HCT116 (cell line): Measurements from ENCODE around the gene CXorf51A. TPM values are rescaled to one million over a fixed set of nuclear protein-coding genes. Genes with fewer than 3 reads are reported as not detected.
"Not testable (repeated sequence)": the region's sequence is repeated elsewhere in the genome, so short reads cannot be mapped to it uniquely, and the experiment has no call there.

Experiments used
- ATAC-seq: fragments of 200-7000 bp; cut with Tn5 transposase; 2 replicates; pipeline ENCODE4 v1.9.1; 2020; ENCODE audit warnings: mild to moderate bottlenecking, moderate library complexity
- Bru-seq: library from RNA; stranded (reverse); fragments of 400-500 nt; gene quantifications from one replicate; lab custom pipeline; 2021; lab: Mats Ljungman, UMichigan
- BruChase-seq, 2 experiments: library from RNA; stranded (reverse); fragments of 400-500 nt; gene quantifications; one replicate each; lab custom pipeline; 2021; lab: Mats Ljungman, UMichigan
- BruUV-seq: library from RNA; stranded (reverse); fragments of 400-500 nt; replicated peaks from 2 replicates; lab custom pipeline; 2021; lab: Mats Ljungman, UMichigan
- CTCF ChIA-PET: fragments of 300-600 bp; sonication (Branson Sonifier 250); formaldehyde crosslinking; loops from one replicate; lab custom pipeline; 2021; ENCODE audit warnings: antibody characterized with exemption; lab: Charles Lee
- POLR2A ChIA-PET: fragments of 300-600, 350-600 bp; sonication (Branson Sonifier 250); formaldehyde crosslinking; loops from one replicate; lab custom pipeline; 2021; ENCODE audit warnings: antibody characterized with exemption; lab: Charles Lee
- RAD21 ChIA-PET, 2 experiments: fragments of 300-600 bp; sonication (Branson Sonifier 250); formaldehyde crosslinking; loops; one replicate each; lab custom pipeline; 2023; ENCODE audit warnings: low total read pairs in 2 of 2; ENCODE audit not compliant: uncharacterized antibody in 2 of 2, unreplicated experiment in 2 of 2, low non-redundant PET in 1 of 2; lab: Charles Lee
- DNase-seq: peaks from one replicate; pipeline ENCODE4 v3.0.0-alpha.2; 2010; ENCODE audit warnings: low read depth, low spot score
- H2AFZ ChIP-seq: fragments of 200-600 bp; shearing (Covaris generic), sonication (generic); 2 replicates; pipeline ENCODE4 v1.6.1; 2017; ENCODE audit warnings: low read depth, mixed run types, mixed read lengths, antibody characterized with exemption, low read length; ENCODE audit not compliant: poor library complexity, severe bottlenecking
- H3K27ac ChIP-seq: 2 replicates; pipeline ENCODE4 v1.5.1; 2012; ENCODE audit warnings: low read depth, low read length
- H3K27me3 ChIP-seq: fragments of 200-600 bp; sonication (generic); 2 replicates; pipeline ENCODE4 v1.6.1; 2016; ENCODE audit warnings: mixed run types, low read length, mixed read lengths; ENCODE audit not compliant: insufficient read depth
- H3K36me3 ChIP-seq, 2 experiments: fragments of 200-500 bp in 1 of 2; fragments of 200-600 bp in 1 of 2; sonication (Bioruptor generic) in 1 of 2; sonication (generic) in 1 of 2; 2 replicates each; pipeline versions ENCODE4 v1.5.1 to v1.6.1; 2014 to 2016; ENCODE audit warnings: low read length in 2 of 2, inconsistent platforms in 1 of 2, mixed read lengths in 1 of 2, mixed run types in 1 of 2; ENCODE audit not compliant: insufficient read depth in 2 of 2, control insufficient read depth in 1 of 2
- H3K4me1 ChIP-seq, 2 experiments: fragments of 200-600 bp in 1 of 2; sonication (generic) in 1 of 2; 2 replicates each; pipeline versions ENCODE4 v1.5.1 to v1.6.1; 2012 to 2017; ENCODE audit warnings: low read length in 2 of 2, inconsistent platforms in 1 of 2, mild to moderate bottlenecking in 1 of 2, mixed read lengths in 1 of 2, mixed run types in 1 of 2, moderate library complexity in 1 of 2; ENCODE audit not compliant: insufficient read depth in 2 of 2, control insufficient read depth in 1 of 2
- H3K4me2 ChIP-seq: fragments of 200-600 bp; sonication (generic); 2 replicates; pipeline ENCODE4 v1.6.1; 2017; ENCODE audit warnings: mixed run types, low read length, mixed read lengths
- H3K4me3 ChIP-seq, 2 experiments: fragments of 200-600 bp in 1 of 2; sonication (generic) in 1 of 2; replicated peaks in 1 of 2; 2 replicates each; pipeline ENCODE4 v1.5.1; 2011 to 2016; ENCODE audit warnings: low read length in 2 of 2, control low read depth in 1 of 2, low read depth in 1 of 2, mild to moderate bottlenecking in 1 of 2, mixed read lengths in 1 of 2, mixed run types in 1 of 2
- H3K79me2 ChIP-seq: fragments of 200-600 bp; sonication (generic); 2 replicates; pipeline ENCODE4 v1.6.1; 2017; ENCODE audit warnings: mild to moderate bottlenecking, mixed run types, low read length, moderate library complexity, mixed read lengths; ENCODE audit not compliant: insufficient read depth
- H3K9ac ChIP-seq: fragments of 200-600 bp; sonication (generic); 2 replicates; pipeline ENCODE4 v1.6.1; 2016; ENCODE audit warnings: low read length, mixed read lengths
- H3K9me2 ChIP-seq: fragments of 200-600 bp; sonication (generic), shearing (Covaris generic); 2 replicates; pipeline ENCODE4 v1.6.1; 2017; ENCODE audit warnings: mixed run types, mild to moderate bottlenecking, moderate library complexity; ENCODE audit not compliant: insufficient read depth
- H3K9me3 ChIP-seq, 2 experiments: fragments of 200-500 bp in 1 of 2; fragments of 200-600 bp in 1 of 2; sonication (Bioruptor generic) in 1 of 2; sonication (generic) in 1 of 2; 2 replicates each; pipeline ENCODE4 v1.6.1; 2014 to 2017; ENCODE audit warnings: low read length in 2 of 2, mixed read lengths in 2 of 2, inconsistent platforms in 1 of 2, low read depth in 1 of 2, mild to moderate bottlenecking in 1 of 2, mixed run types in 1 of 2, moderate library complexity in 1 of 2; ENCODE audit not compliant: control insufficient read depth in 1 of 2, insufficient read depth in 1 of 2
- H4K20me1 ChIP-seq: fragments of 200-600 bp; sonication (generic), shearing (Covaris generic); 2 replicates; pipeline ENCODE4 v1.6.1; 2017; ENCODE audit warnings: mixed run types, mild to moderate bottlenecking, moderate library complexity; ENCODE audit not compliant: insufficient read depth
- ATF3 ChIP-seq: IDR thresholded peaks from 2 replicates; pipeline ENCODE4 v1.6.1; 2012
- CBX3 ChIP-seq: IDR thresholded peaks from 2 replicates; pipeline ENCODE4 v1.6.1; 2012; ENCODE audit warnings: low read depth
- CTCF ChIP-seq, 3 experiments: fragments of 200-600 bp in 1 of 3; sonication (generic) in 1 of 3; IDR thresholded peaks in 2 of 3; conservative IDR thresholded peaks in 1 of 3; 2 replicates each; pipeline ENCODE4 v1.5.1; 2012 to 2017; ENCODE audit warnings: low read depth in 2 of 3, low read length in 2 of 3, antibody characterized with exemption in 1 of 3, borderline replicate concordance in 1 of 3, control low read depth in 1 of 3, mild to moderate bottlenecking in 1 of 3, mixed read lengths in 1 of 3, mixed run types in 1 of 3, moderate library complexity in 1 of 3; ENCODE audit not compliant: insufficient read depth in 1 of 3
- EGR1 ChIP-seq: IDR thresholded peaks from 2 replicates; pipeline ENCODE4 v1.6.1; 2012; ENCODE audit warnings: low read depth
- ELF1 ChIP-seq: IDR thresholded peaks from 2 replicates; pipeline ENCODE4 v1.6.1; 2012; ENCODE audit warnings: low read depth, borderline replicate concordance
- EZH2phosphoT487 ChIP-seq: fragments of 200-600 bp; IDR thresholded peaks from 2 replicates; pipeline ENCODE4 v1.6.1; 2018; ENCODE audit warnings: antibody characterized with exemption, borderline replicate concordance
- FOSL1 ChIP-seq: IDR thresholded peaks from 2 replicates; pipeline ENCODE4 v1.6.1; 2012; ENCODE audit warnings: low read depth
- MAX ChIP-seq: IDR thresholded peaks from 2 replicates; pipeline ENCODE4 v1.6.1; 2012
- POLR2AphosphoS5 ChIP-seq: IDR thresholded peaks from 2 replicates; pipeline ENCODE4 v1.6.1; 2011; ENCODE audit warnings: mild to moderate bottlenecking, low read depth, low read length, moderate library complexity
- RAD21 ChIP-seq: IDR thresholded peaks from 2 replicates; pipeline ENCODE4 v1.6.1; 2012; ENCODE audit warnings: low read depth, mild to moderate bottlenecking
- SP1 ChIP-seq: IDR thresholded peaks from 2 replicates; pipeline ENCODE4 v1.6.1; 2012; ENCODE audit warnings: low read depth
- SRF ChIP-seq: IDR thresholded peaks from 2 replicates; pipeline ENCODE4 v1.6.1; 2012; ENCODE audit warnings: low read depth
- TCF7L2 ChIP-seq: IDR thresholded peaks from 2 replicates; pipeline ENCODE4 v1.7.0; 2011; ENCODE audit warnings: borderline replicate concordance, inconsistent platforms; ENCODE audit not compliant: insufficient read depth, insufficient read length; ENCODE audit errors: extremely low read depth
- YY1 ChIP-seq: IDR thresholded peaks from 2 replicates; pipeline ENCODE4 v1.6.1; 2011; ENCODE audit warnings: low read length, low read depth, moderate library complexity, mild to moderate bottlenecking; ENCODE audit not compliant: insufficient replicate concordance; ENCODE audit errors: extremely low read depth
- ZFX ChIP-seq: fragments of 450-650 bp; IDR thresholded peaks from 2 replicates; pipeline ENCODE4 v1.6.1; 2017
- ZNF274 ChIP-seq: fragments of 200-500 bp; sonication (Bioruptor generic); IDR thresholded peaks from 2 replicates; pipeline ENCODE4 v1.6.1; 2014; ENCODE audit warnings: mild to moderate bottlenecking, low read depth, low read length, inconsistent platforms
- intact Hi-C: fragments of 100-400 bp; cut with micrococcal nuclease; formaldehyde crosslinking; loops from 2 replicates; pipeline ENCODE4 v1.10.0; 2022
- long read RNA-seq: library from polyadenylated mRNA; unstranded; transcript quantifications from one replicate; pipeline ENCODE4 v2.0.0, GENCODE V29; 2021; ENCODE audit not compliant: unreplicated experiment
- polyA plus RNA-seq: library from polyadenylated mRNA; unstranded; fragments of >200 nt; gene quantifications from 2 replicates; pipeline ENCODE4 v1.2.1, GENCODE V29; 2012; ENCODE audit warnings: missing spikeins
- total RNA-seq: library from RNA; stranded (reverse); gene quantifications from one replicate; pipeline ENCODE4 v1.2.1, GENCODE V29; 2021; ENCODE audit not compliant: unreplicated experiment
- TF ChIP-seq, protein P1 (sequence below): IDR thresholded peaks from 2 replicates; pipeline ENCODE4 v1.6.1; 2011; ENCODE audit warnings: mild to moderate bottlenecking, low read length, moderate library complexity; ENCODE audit not compliant: insufficient replicate concordance; ENCODE audit errors: extremely low read depth

CXorf51A gene
- total RNA-seq (not detected), Bru-seq, nascent RNA (not detected), BruChase-seq, experiment 1, labeled RNA remaining after a 6-hour chase (not detected), BruChase-seq, experiment 2, labeled RNA remaining after a 2-hour chase (not detected)
- not detected in 2 replicates for polyA plus RNA-seq
- long read RNA-seq: 0 reads

DNA sequence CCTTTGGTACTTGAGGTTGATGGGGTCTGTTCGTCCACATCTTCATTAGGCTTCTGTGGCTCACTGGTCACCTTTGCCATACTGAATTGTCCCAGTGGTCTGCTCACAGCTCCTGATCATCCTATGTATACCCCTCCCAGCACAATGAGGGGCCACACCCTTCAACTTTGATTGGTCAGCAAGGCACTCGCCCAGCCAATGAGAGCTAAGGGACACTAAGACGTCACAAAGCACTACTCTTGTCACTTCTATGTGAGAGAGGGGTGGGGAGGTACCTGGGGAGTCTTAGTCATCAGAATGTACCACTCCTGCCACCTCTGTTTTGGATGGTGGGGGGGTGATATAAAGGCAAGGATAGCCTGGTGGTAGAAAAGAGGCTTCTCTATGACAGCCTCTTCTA lies at the start of gene CXorf51A:
CXorf51A (minus strand) TSS at position 101 of the 400 bp plus-strand sequence; CDS start at position 80, 21 bp downstream.
- H3K4me2 ChIP-seq, RAD21 ChIA-PET, ATAC-seq, POLR2A ChIA-PET, H3K9ac ChIP-seq, H3K79me2 ChIP-seq, H3K36me3 ChIP-seq, H4K20me1 ChIP-seq, CTCF ChIA-PET, H3K4me1 ChIP-seq, DNase-seq, H3K9me2 ChIP-seq, intact Hi-C loops, H3K27ac ChIP-seq, H3K4me3 ChIP-seq, H3K27me3 ChIP-seq, H3K9me3 ChIP-seq, H2AFZ ChIP-seq, BruUV-seq: not testable (repeated sequence)

DNA sequence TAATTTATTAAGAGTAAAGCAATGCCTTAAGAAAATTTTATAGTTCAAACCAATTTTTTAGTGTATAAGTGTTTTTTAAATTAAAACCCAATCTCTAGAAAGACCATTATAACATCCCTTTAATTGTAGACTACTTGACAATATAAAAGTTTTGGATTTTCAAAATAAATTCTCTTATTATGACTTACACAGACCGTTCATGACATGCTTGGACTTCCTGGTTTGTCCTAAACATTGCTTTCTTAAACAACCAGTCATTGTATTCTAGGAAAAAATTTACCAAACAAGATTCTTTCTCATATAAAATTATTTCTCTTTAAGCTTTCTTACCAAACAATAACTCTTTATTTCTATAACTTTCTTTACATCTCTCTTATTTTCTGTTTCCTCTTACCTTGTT lies 49.0 kb upstream of the CXorf51A start:
- H3K27ac ChIP-seq: no peak overlapping the region
- ChIA-PET CTCF (no interaction called here), POLR2A (no interaction called here), RAD21 (no interaction called here)
- H3K4me1 ChIP-seq: no peaks in the 10 kb centered on the region
- H3K27me3 ChIP-seq: no peaks in the 10 kb centered on the region
- TF ChIP-seq FOSL1 (no peak), POLR2AphosphoS5 (no peak), RAD21 (no peak), CTCF (IDR thresholded peaks at IDR 0.05 in 2 of 3, conservative IDR thresholded peaks at IDR 0.05 in 1 of 3; ENCODE audit: borderline replicate concordance in 1 of 3, insufficient read depth in 1 of 3, low read depth in 2 of 3, low read length in 2 of 3) (no peak), MAX (no peak), ATF3 (no peak), ZNF274 (no peak), EGR1 (no peak), ELF1 (no peak), SP1 (no peak), CBX3 (no peak), SRF (no peak), ZFX (no peak), YY1 (no peak), TCF7L2 (no peak), EZH2phosphoT487 (no peak)
- TF ChIP-seq, protein P1, sequence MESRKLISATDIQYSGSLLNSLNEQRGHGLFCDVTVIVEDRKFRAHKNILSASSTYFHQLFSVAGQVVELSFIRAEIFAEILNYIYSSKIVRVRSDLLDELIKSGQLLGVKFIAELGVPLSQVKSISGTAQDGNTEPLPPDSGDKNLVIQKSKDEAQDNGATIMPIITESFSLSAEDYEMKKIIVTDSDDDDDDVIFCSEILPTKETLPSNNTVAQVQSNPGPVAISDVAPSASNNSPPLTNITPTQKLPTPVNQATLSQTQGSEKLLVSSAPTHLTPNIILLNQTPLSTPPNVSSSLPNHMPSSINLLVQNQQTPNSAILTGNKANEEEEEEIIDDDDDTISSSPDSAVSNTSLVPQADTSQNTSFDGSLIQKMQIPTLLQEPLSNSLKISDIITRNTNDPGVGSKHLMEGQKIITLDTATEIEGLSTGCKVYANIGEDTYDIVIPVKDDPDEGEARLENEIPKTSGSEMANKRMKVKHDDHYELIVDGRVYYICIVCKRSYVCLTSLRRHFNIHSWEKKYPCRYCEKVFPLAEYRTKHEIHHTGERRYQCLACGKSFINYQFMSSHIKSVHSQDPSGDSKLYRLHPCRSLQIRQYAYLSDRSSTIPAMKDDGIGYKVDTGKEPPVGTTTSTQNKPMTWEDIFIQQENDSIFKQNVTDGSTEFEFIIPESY: no peak
- H3K4me2 ChIP-seq: no peak overlapping the region
- no TSS peak for BruUV-seq
- intact Hi-C loops: no loop called here
- no peak for DNase-seq
- ATAC-seq: no peak
- no peak overlapping the region for H3K4me3 ChIP-seq
- no peak overlapping the region for H2AFZ ChIP-seq
- H3K79me2 ChIP-seq: no peaks in the 10 kb centered on the region
- H4K20me1 ChIP-seq: no peaks in the 10 kb centered on the region
- no peak overlapping the region for H3K9ac ChIP-seq
- no peaks in the 10 kb centered on the region for H3K36me3 ChIP-seq
- H3K9me3 ChIP-seq: peaks cover 0 to under 1% of the 10 kb centered on the region in 2 experiments; a peak in 1 of 4 replicates
- no peaks in the 10 kb centered on the region for H3K9me2 ChIP-seq
